NCI-H1694 (cell line): ENCODE results near the gene OXSR1.
"Not testable (repeated sequence)": the region's sequence is repeated elsewhere in the genome, so short reads cannot be mapped to it uniquely, and the experiment has no call there.

Experiments used
- DNase-seq: peaks from one replicate; lab custom pipeline; 2025; lab: John Stamatoyannopoulos, UW

Gene OXSR1

DNA sequence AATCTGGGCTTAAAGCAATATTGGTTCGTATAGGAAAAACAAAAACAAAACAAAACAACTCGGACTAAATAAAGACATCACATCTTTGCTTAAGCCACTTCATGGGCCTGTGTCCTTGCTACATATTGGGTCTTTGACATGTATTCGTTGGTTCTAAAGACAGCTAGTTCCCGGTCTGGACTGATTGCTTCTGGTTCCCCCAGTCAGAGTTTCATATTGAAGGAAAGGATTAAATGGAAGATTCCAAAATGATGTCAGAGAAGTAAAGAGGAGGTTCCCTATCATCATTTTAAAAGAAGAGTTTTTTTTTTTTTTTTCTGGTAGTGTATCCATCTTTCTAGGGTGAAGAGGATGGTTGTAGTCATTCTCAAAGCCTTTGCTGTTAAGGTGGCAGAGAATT is 2.3 kb downstream of the OXSR1 start:
- DNase-seq = no peak

- DNase-seq = no peak
Measured at GRCh38 chr3:38168151-38169026, 3.1 kb downstream of the OXSR1 start.

DNA sequence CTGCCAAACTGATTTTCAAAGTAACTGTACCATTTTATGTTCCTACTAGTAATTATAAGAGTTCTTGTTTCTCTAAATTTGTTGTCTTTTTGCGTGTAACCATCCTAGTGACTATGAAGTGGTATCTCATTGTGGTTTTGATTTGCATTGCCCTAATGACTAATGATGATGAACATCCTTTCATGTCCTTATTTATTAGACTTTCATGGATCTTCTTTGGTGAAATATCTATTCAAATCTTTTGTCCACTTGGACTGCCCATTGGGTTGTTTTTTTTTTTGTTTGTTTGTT is 3.6 kb downstream of the OXSR1 start:
- DNase-seq = no peak

- no peak for DNase-seq
Measured at GRCh38 chr3:38170722-38171121, 5.4 kb downstream of the OXSR1 start.

DNA sequence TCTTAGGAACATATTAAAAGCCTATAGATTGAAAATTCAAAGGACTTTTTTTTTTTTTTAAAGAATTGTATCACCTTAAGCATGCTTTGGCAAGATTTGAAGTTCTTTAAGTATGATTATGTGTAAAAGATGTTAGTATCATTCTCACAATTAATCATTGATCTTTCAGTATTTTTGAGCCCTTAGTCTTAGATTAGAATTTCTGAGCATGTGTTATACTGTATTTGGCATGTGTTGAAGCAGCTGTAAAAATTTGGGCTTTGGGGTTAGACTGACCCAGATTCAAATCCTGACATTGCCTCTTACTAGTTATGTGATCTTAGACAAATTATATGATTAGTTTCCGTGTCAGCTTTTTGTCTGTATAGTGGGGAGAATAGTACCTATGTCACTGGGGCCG is 6.3 kb downstream of the OXSR1 start:
- DNase-seq = no peak

DNA sequence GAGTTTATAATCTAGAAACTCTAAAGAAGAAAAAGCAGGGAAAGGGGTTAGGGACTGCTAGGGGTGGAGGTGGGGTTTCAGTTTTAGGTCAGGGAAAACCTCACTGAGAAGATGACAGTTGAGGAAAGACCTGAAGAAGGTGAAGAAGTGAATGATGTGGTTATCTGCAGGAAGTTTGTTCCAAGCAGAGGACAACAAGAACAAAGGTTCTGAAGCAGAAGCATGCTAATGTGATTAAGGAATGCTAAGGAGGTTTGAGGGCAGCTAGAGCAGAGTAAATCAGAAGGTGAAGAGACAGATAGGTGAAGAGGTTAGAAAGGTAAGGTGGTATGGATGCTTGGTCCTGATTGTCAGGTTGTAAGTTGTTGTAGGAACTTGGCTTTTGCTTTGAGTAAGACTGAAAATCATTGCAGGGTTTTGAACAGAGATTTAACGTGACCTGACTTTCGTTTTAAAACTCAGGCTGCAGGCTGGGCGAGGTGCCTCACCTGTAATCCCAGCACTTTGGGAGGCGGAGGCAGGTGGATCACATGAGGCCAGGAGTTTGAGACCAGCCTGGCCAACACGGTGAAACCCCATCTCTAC is 8.6 kb downstream of the OXSR1 start:
- DNase-seq = no peak

- DNase-seq = no peak
Measured at GRCh38 chr3:38177181-38177580, 11.8 kb downstream of the OXSR1 start.

GRCh38 chr3:38186781-38187180 is 21.4 kb downstream of the OXSR1 start:
- DNase-seq = no peak

DNA sequence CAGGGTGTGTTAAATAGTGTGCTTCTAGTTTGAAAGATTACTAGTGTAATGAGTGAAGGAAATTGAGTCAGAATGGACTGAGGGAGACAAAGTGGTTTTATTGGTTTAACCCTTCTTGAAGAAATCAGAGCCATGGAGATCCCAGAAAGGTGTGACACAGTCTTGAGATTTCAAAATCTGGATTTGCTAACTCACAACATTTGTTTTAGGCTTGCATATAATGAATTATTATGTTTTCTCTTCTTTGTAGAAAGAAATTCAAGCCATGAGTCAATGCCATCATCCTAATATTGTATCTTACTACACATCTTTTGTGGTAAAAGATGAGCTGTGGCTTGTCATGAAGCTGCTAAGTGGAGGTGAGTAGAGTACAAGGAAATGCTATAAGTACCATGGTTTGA is 25.1 kb downstream of the OXSR1 start:
- no peak for DNase-seq

DNA sequence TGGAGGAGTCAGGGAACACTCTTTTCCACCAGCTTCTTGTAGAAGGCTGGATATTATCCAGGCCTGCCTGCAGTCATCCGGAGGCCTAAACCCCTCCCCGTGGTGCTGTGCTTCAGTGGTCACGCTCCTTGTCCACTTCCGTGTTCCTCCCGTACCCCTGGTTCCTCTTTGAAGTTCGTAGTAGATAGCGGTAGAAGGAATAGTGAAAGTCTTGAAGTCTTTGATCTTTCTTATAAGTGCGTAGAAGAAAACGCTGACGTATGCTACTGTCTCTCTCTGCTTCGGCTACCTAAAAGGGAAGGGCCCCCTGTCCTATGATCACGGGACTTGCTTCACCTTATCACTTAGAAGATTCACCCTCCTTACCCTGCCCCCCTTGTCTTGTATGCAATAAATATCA is 37.6 kb downstream of the OXSR1 start:
- DNase-seq = not testable (repeated sequence)

DNA sequence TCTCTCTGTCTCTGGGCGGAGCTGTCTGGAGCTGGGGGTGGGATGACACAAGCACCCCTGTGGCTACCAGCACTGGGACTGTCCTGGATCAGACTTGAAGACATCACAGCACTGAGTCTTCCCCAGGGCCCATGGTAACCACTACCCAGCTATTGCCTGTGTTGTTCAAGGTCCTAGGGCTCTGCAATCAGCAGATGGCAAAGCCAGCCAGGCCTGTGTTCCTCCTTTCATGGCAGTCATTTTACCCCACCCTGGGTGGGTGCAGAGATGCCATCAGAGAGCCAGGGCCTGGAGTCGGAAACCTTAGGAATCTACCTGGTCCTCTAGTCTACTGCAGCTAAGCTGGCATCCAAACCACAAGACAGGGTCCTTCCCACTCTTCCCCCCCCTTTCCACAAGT is 38.4 kb downstream of the OXSR1 start:
- DNase-seq = no peak

GRCh38 chr3:38204599-38205471 is 39.5 kb downstream of the OXSR1 start:
- DNase-seq = no peak

DNA sequence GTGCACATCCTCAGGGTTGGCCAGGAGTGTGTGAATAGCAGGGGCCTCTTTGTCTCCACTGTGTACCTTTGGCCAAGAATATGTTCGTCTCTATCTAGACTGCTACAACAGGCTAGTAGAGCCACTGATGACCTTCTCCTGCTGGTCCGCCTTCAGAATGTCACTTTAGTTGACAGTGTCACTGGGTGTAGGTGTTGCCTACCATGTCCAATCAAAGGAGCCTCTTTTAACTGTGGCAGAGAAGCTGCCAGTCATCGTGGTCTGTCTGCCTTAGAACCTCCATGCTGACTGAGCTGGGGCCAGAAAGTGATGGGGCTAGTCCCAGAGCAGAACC is 40.1 kb downstream of the OXSR1 start:
- DNase-seq = no peak

- no peak for DNase-seq
Measured at GRCh38 chr3:38207254-38208003, 42.1 kb downstream of the OXSR1 start.

GRCh38 chr3:38210141-38210757 is 44.9 kb downstream of the OXSR1 start:
- no peak for DNase-seq

GRCh38 chr3:38212141-38212540 is 46.8 kb downstream of the OXSR1 start:
- DNase-seq = no peak

GRCh38 chr3:38214560-38214959 is 49.2 kb downstream of the OXSR1 start:
- no peak for DNase-seq

DNA sequence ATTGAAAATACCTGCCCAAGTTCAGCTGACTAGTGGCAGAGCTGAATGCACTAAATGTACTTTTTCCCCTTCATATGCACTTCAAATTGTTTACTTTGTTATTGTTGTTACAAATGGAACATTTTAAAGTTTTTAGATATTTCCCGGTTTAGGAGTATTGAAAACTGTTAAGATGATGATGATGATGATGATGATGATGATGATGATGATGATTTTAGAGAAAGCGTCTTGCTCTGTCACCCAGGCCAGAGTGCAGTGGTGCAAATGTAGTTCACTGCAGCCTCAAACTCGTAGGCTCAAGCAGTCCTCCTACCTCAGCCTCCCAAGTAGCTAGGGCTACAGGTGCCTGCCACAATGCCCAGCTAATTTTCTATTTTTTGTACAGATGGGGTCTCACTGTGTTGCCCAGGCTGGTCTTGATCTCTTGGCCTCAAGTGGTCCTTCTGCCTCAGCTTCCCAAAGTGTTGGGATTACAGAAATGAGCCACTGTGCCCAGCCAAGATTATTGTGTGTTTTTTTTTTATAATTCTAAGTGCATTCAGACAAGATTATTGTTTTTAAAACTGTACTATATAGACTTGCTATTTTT is 54.4 kb downstream of the OXSR1 start:
- no peak for DNase-seq

DNA sequence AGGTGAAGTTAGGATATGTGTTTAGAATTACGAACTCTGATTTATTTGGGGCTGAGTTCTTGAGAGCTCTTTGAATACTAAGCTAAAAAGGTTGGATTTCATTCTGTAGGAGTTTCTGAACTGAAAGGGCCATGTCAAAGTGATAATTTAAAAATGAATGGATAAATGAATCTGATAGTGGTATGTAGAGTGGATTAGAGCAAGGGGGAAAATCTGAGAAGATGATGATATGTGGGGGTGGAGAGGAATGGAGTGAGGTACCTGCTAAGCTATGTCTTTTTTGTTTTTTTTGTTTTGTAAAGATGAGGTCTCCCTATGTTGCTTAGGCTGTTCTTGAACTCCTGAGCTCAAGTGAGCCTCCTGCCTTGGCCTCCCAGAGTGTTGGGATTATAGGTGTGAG is 55.7 kb downstream of the OXSR1 start:
- DNase-seq = no peak

- no peak for DNase-seq
Measured at GRCh38 chr3:38222032-38222634, 56.8 kb downstream of the OXSR1 start.

DNA sequence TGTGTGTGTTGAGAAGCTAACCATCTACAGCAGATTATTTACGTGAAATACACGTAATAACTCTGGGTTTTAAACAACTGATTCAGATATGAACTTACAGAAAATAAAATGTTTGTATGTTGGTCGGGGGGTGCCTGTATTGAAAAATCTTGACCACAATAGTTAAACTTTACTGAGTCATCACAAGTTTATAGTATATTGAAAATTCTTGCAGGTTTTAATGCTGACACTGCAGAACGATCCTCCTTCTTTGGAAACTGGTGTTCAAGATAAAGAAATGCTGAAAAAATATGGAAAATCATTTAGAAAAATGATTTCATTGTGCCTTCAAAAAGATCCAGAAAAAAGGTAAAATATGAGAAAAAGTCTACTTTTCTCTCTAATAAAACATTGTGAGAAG is 59.0 kb downstream of the OXSR1 start:
- DNase-seq = no peak
